Measurements from ENCODE around the gene PRKCD.

PRKCD gene

DNA sequence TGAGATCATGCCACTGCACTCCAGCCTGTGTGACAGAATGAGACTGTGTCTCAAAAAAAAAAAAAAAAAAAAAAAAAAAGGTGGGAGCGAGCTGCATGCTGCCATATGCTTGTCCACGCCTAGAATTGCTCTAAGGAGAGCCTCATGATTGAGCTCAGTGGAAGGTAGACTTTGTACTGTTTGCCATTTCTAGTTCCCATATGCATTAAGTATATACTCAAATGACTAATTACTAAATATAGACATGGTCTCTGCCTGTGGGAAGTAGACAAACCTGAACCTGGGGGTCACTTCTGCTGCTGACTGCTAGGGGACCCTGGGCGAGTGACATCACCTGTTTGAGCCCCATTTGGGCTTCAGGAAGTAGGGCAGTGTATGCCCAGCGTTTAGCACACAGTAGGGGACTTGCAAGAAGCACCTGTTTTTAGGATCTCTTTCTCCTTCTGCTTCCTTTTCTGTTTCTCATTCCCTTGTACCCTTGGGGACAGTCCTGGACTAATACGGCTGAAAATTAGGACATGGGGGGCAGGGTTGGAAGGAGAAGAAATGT is 27.2 kb downstream of the PRKCD start:
- in situ Hi-C loops (cut with MboI; ENCODE audit: low sequenced_read_pairs, unreplicated experiment): no loop called here
- TF ChIP-seq, protein P1, sequence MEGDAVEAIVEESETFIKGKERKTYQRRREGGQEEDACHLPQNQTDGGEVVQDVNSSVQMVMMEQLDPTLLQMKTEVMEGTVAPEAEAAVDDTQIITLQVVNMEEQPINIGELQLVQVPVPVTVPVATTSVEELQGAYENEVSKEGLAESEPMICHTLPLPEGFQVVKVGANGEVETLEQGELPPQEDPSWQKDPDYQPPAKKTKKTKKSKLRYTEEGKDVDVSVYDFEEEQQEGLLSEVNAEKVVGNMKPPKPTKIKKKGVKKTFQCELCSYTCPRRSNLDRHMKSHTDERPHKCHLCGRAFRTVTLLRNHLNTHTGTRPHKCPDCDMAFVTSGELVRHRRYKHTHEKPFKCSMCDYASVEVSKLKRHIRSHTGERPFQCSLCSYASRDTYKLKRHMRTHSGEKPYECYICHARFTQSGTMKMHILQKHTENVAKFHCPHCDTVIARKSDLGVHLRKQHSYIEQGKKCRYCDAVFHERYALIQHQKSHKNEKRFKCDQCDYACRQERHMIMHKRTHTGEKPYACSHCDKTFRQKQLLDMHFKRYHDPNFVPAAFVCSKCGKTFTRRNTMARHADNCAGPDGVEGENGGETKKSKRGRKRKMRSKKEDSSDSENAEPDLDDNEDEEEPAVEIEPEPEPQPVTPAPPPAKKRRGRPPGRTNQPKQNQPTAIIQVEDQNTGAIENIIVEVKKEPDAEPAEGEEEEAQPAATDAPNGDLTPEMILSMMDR (IDR thresholded peaks at IDR 0.05; ENCODE audit: borderline replicate concordance, control extremely low read depth, extremely low read depth, insufficient read depth, missing control alignments): no peak
- DNase-seq (ENCODE audit: low spot score): no peak

DNA sequence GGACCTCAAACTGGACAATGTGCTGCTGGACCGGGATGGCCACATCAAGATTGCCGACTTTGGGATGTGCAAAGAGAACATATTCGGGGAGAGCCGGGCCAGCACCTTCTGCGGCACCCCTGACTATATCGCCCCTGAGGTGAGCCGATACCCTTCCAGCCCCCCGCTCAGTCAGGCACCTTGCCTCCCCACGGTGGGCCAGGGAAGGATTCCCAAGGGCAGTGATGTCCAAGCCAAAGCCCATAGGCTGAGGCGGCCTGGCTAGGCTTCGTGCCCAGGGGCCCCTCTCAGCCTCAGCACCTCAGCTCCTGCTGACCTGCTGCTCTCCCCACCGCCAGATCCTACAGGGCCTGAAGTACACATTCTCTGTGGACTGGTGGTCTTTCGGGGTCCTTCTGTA is 27.7 kb downstream of the PRKCD start:
- TF ChIP-seq, protein P1 (IDR thresholded peaks at IDR 0.05; ENCODE audit: borderline replicate concordance, control extremely low read depth, extremely low read depth, insufficient read depth, missing control alignments): no peak
- in situ Hi-C loops (cut with MboI; ENCODE audit: low sequenced_read_pairs, unreplicated experiment): no loop called here
- DNase-seq (ENCODE audit: low spot score): no peak

DNA sequence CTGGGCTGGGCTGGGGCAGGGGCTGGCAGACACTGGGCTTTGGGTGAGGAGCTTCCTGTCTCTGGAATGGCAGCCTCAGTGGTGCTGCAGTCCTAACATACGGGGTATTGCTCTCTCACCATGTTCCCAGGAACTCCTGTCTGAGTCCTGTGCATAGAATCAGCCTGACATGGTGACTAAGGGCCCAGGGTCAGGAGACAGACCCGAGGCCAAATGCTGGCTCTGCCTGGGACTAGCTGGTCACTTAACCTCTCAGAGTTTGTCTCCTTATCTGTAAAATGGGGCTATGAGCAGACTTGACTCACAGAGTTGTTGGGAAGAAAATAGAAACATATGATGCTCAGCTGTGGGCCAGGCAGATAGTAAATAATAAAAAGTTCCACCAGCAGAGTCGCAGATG is 28.3 kb downstream of the PRKCD start:
- TF ChIP-seq, protein P1 (IDR thresholded peaks at IDR 0.05; ENCODE audit: borderline replicate concordance, control extremely low read depth, extremely low read depth, insufficient read depth, missing control alignments): no peak
- DNase-seq (ENCODE audit: low spot score): no peak
- in situ Hi-C loops (cut with MboI; ENCODE audit: low sequenced_read_pairs, unreplicated experiment): no loop called here

DNA sequence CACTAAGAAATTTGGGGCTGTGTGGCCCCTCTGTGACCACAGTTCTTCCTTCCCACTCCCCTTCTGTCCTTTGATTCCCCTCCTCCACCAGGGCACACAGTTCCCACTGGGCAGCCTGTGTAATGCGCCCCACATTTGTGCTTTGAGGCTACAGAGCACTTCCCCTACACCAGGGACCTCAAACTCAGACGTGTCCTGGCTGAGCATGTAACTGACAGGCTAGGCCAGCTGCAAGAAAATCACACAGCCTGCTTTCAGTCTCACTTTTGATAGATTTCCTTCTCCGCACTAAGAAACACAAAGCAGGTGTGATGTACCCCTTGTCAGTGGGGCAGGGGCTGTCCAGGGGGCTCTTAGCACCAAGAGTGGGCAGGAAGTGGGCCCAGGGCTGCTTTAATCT is 29.6 kb downstream of the PRKCD start:
- TF ChIP-seq, protein P1 (IDR thresholded peaks at IDR 0.05; ENCODE audit: borderline replicate concordance, control extremely low read depth, extremely low read depth, insufficient read depth, missing control alignments): no peak
- in situ Hi-C loops (cut with MboI; ENCODE audit: low sequenced_read_pairs, unreplicated experiment): no loop called here
- no peak for DNase-seq (ENCODE audit: low spot score)

DNA sequence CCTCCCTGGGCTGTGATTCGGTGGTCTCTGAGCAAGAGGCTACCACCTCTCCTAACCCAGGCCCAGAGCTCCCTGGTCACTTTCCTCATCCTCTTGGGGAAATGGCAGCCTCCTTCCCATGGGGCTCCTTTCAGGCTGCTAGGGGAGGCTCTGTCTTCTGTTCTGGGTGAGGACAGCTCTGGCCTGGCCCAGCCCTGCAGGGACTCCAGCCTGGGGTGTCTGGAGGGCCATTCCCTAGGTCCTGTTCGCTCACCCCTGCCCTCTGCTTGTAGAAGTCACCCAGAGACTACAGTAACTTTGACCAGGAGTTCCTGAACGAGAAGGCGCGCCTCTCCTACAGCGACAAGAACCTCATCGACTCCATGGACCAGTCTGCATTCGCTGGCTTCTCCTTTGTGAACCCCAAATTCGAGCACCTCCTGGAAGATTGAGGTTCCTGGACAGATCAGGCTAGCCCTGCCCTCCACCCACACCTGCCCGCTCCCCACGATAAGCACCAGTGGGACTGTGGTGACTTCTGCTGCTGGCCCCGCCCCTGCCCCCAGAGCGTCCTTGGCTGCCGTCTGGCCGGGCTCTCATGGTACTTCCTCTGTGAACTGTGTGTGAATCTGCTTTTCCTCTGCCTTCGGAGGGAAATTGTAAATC is 30.9 kb downstream of the PRKCD start:
- in situ Hi-C loops (cut with MboI; ENCODE audit: low sequenced_read_pairs, unreplicated experiment): no loop called here
- TF ChIP-seq, protein P1 (IDR thresholded peaks at IDR 0.05; ENCODE audit: borderline replicate concordance, control extremely low read depth, extremely low read depth, insufficient read depth, missing control alignments): no peak
- no peak for DNase-seq (ENCODE audit: low spot score)

DNA sequence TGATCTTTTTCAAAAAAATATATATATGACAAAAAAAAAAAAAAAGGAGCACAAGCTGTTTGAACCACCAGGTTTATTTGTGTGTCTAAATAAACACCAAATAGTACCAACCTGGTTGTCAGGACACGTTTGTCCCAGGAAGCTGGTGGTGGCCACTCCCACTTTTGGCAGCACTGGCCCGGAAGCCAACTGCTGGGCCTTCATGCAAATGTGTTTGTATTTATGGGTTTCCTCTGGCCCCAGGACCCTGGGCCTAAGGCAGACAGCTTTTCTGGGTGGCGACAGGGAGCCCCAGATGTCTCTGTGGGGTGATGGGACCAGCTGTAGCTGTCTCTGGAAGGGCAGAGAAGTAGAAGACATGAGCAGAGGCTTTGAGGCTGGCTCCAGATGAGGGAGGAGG is 31.6 kb downstream of the PRKCD start:
- in situ Hi-C loops (cut with MboI; ENCODE audit: low sequenced_read_pairs, unreplicated experiment): no loop called here
- TF ChIP-seq, protein P1 (IDR thresholded peaks at IDR 0.05; ENCODE audit: borderline replicate concordance, control extremely low read depth, extremely low read depth, insufficient read depth, missing control alignments): no peak
- no peak for DNase-seq (ENCODE audit: low spot score)

Measured in GM13976 (cell line).